ENCODE results near the gene BCAS4.

GRCh38 chr20:50861012-50861411 lies 66.2 kb downstream of the BCAS4 start:
- TF ChIP-seq CTCF (IDR thresholded peaks at IDR 0.05) (no peak), POLR2A (IDR thresholded peaks at IDR 0.05) (no peak)
